Dendritic cell treated with granulocyte-macrophage colony-stimulating factor and Interleukin-4, amounts not matched to agents 40 ng/mL and 50 ng/mL, for 4 days (primary cell): ENCODE data around the gene SLC16A7.

Experiments used
- H3K27ac Mint-ChIP-seq: one replicate; pipeline ENCODE4 v1.8.0; 2022; ENCODE audit warnings: mild to moderate bottlenecking, mixed read lengths
- H3K27me3 Mint-ChIP-seq: one replicate; pipeline ENCODE4 v1.8.0; 2022; ENCODE audit warnings: mild to moderate bottlenecking, mixed read lengths
- H3K36me3 Mint-ChIP-seq: one replicate; pipeline ENCODE4 v1.8.0; 2022; ENCODE audit warnings: low read depth, mixed read lengths
- H3K4me1 Mint-ChIP-seq: one replicate; pipeline ENCODE4 v1.8.0; 2022; ENCODE audit warnings: low read depth, mixed read lengths
- H3K4me3 Mint-ChIP-seq: one replicate; pipeline ENCODE4 v1.8.0; 2022; ENCODE audit warnings: mild to moderate bottlenecking, moderate library complexity, mixed read lengths
- H3K9me3 Mint-ChIP-seq: one replicate; pipeline ENCODE4 v1.8.0; 2022; ENCODE audit warnings: mixed read lengths
- intact Hi-C: fragments of 100-400 bp; cut with micrococcal nuclease; formaldehyde crosslinking; loops from one replicate; pipeline ENCODE4 v1.15.0; 2022

SLC16A7 gene

DNA sequence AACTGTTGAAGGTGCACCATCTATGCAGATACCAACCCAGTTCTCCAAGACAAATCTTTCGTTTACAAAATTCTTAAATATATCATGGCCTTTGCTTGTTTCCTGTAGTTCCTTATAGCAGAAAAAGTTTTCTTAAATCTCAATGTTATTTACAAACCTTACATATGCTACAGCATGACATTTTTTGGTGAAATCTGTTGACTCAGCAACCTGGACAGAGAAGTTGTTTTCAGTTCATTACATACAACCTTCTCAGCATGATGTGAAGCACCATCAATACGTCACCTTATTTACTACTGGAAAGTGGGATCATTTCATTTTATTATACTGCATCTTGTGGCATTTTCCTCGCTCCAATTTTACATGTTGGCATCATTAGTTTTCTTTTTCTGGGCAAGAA, 231.9 kb downstream of the SLC16A7 start:
- H3K9me3 Mint-ChIP-seq: peaks cover 9% of the 10 kb centered on the region
- no peaks in the 10 kb centered on the region for H3K36me3 Mint-ChIP-seq
- H3K27ac Mint-ChIP-seq: no peak overlapping the region
- H3K4me3 Mint-ChIP-seq: no peak overlapping the region
- no peaks in the 10 kb centered on the region for H3K4me1 Mint-ChIP-seq
- intact Hi-C loops: no loop called here
- no peaks in the 10 kb centered on the region for H3K27me3 Mint-ChIP-seq

DNA sequence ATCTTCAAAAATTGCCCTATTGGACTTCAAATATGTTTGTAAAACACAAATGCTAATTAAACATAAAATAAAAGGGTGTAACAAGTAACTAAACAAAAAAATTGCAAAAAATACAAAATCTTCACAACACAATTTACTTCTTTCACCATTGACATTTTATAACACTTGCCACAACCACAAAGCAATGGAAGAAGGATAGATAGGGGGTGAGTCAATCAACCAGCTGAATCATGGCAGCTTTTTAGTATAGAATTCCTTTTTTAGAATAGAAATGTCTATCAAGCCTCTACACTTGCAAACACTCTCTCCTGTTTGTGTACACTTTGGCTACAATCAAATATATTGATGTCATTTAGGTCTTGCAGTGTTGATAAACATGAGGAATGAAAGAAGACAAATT, 232.7 kb downstream of the SLC16A7 start:
- Mint-ChIP-seq H3K27ac (no peak overlapping the region), H3K4me1 (no peaks in the 10 kb centered on the region)
- intact Hi-C loops: no loop called here

DNA sequence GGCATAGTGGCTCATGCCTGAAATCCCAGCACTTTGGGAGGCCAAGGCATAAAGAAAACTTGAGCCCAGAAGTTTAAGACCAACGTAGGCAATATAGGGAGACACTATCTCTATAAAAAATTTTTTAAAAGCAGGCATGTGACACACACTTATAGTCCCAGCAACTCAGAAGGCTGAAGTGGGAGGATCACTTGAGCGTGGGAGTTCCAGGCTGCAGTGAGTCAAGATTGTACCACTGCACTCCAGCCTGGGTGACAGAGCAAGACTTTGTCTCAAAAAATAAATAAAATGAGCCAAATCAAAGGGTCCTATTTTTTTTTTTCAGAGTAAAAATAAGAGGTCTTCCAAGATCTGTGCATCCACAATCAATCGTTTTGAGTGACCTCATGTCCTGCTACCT, 237.6 kb downstream of the SLC16A7 start:
- intact Hi-C loops: loop anchor here (10.0 kb wide), 1 partner anchor 389 kb away; no protein-coding TSS in a partner anchor
- no peaks in the 10 kb centered on the region for H3K27me3 Mint-ChIP-seq
- H3K4me3 Mint-ChIP-seq: no peak overlapping the region
- H3K36me3 Mint-ChIP-seq: no peaks in the 10 kb centered on the region
- no peak overlapping the region for H3K27ac Mint-ChIP-seq
- H3K9me3 Mint-ChIP-seq: peaks cover 9% of the 10 kb centered on the region
- H3K4me1 Mint-ChIP-seq: no peaks in the 10 kb centered on the region

More for the DNA sequence above, 232.7 kb downstream of the SLC16A7 start:
- Mint-ChIP-seq H3K9me3 (peaks cover 9% of the 10 kb centered on the region), H3K36me3 (no peaks in the 10 kb centered on the region), H3K27me3 (no peaks in the 10 kb centered on the region), H3K4me3 (no peak overlapping the region)

GRCh38 chr12:59834659-59835474, 239.0 kb downstream of the SLC16A7 start:
- no peak overlapping the region for H3K27ac Mint-ChIP-seq
- H3K36me3 Mint-ChIP-seq: no peaks in the 10 kb centered on the region
- H3K4me1 Mint-ChIP-seq: no peaks in the 10 kb centered on the region
- intact Hi-C loops: loop anchor here (2.0 to 10.0 kb wide), 2 partner anchors 390 to 432 kb away; no protein-coding TSS in a partner anchor
- H3K9me3 Mint-ChIP-seq: peaks cover 9% of the 10 kb centered on the region
- H3K4me3 Mint-ChIP-seq: no peak overlapping the region
- H3K27me3 Mint-ChIP-seq: no peaks in the 10 kb centered on the region
